ENCODE results near the gene SPATA13. TPM values are rescaled to one million over a fixed set of nuclear protein-coding genes. Genes with fewer than 3 reads are reported as not detected.
"Not testable (repeated sequence)": the region's sequence is repeated elsewhere in the genome, so short reads cannot be mapped to it uniquely, and the experiment has no call there.

SPATA13 gene
- total RNA-seq, 1 donor from 2014 or later = 20.1 TPM

DNA sequence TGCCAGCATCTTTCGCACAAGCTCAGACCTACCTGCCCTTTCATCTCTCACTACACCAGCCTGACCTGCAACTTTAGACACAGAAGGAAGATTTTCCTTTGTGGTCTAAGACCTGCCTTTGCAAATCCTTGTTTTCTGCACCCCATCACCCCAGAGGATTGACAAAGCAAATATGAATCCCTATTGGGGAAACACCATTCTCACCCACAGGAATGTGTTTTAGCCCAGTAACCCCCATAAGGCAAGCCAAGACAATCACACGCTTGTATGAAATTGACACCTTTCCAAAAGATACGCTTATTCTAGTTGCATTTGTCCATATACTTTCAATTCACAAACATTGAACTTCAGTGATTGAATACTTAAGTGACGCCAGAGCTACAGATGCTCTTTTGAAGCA is 55.7 kb downstream of the SPATA13 start:
- intact Hi-C loops (cut with DNase I) = no loop called here
- Histone ChIP-seq H3K4me3 (no peak overlapping the region), H3K4me1 (peaks cover 23% of the 10 kb centered on the region), H3K9me3 (no peaks in the 10 kb centered on the region), H3K36me3 (no peaks in the 10 kb centered on the region), H3K27me3 (no peaks in the 10 kb centered on the region), H3K27ac (peak overlapping the region; percentile 11)
- TF ChIP-seq, protein P1, sequence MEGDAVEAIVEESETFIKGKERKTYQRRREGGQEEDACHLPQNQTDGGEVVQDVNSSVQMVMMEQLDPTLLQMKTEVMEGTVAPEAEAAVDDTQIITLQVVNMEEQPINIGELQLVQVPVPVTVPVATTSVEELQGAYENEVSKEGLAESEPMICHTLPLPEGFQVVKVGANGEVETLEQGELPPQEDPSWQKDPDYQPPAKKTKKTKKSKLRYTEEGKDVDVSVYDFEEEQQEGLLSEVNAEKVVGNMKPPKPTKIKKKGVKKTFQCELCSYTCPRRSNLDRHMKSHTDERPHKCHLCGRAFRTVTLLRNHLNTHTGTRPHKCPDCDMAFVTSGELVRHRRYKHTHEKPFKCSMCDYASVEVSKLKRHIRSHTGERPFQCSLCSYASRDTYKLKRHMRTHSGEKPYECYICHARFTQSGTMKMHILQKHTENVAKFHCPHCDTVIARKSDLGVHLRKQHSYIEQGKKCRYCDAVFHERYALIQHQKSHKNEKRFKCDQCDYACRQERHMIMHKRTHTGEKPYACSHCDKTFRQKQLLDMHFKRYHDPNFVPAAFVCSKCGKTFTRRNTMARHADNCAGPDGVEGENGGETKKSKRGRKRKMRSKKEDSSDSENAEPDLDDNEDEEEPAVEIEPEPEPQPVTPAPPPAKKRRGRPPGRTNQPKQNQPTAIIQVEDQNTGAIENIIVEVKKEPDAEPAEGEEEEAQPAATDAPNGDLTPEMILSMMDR (IDR thresholded peaks at IDR 0.05) = no peak
- TF ChIP-seq POLR2AphosphoS5 (IDR thresholded peaks at IDR 0.05; ENCODE audit: insufficient read depth in 1 of 2, low read depth in 1 of 2) (no peak), POLR2A (IDR thresholded peaks at IDR 0.05) (no peak)
- no peak for DNase-seq (ENCODE audit: extremely low spot score in 2 of 2)

DNA sequence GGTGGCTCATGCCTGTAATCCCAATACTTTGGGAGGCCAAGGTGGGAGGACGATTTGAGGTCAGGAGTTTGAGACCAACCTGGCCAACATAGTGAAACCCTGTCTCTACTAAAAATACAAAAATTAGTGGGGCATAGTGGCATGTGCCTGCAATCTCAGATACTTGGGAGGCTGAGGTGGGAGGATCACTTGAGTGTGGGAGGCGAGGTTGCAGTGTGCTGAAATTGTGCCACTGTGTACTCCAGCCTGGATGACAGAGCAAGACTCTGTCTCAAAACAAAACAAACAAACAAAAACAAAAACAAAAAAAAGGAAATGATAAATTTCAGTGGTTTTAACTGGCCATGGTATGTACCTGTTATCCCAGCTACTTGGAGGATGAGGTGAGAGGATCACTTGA is 56.3 kb downstream of the SPATA13 start:
- H3K4me1 ChIP-seq = peaks cover 23% of the 10 kb centered on the region
- H3K36me3 ChIP-seq; H3K9me3 ChIP-seq; H3K4me3 ChIP-seq; DNase-seq (ENCODE audit: extremely low spot score in 2 of 2); H3K27me3 ChIP-seq; intact Hi-C loops (cut with DNase I): not testable (repeated sequence)
- H3K27ac ChIP-seq = peak overlapping the region; percentile 71

DNA sequence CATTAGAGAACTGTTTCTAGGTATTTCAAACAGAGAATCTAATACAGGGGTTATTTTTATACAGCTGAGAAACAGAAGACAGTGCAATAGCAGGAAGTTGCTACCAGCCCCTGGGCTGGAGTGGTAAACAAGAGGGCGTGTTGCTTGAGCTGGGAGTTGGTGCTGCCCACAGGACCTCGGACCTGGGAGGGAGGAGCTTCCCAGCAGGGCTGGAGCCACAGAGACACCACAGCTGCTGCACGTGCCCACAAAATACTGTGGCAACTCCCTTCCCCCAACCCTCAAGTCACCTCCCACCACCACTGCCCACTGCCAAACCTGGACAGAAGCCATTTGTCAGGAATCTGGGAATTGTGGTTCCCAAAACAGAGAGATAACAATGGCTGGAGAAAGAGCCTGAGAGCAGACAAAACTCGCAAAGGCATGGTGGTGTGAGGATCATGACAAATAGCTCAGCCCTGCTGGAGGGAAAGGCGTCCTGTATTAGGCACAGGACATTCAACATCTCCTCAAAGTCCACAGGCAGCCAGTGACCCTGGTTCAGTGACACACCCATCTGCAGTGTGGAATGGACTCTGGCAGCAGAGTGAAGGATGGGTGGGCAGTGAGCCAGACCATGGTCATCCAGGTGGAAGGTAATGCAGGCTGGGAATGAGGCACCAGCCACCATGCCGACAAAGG is 57.2 kb downstream of the SPATA13 start:
- peak overlapping the region; percentile 71 for H3K27ac ChIP-seq
- no peak for DNase-seq (ENCODE audit: extremely low spot score in 2 of 2)
- H3K27me3 ChIP-seq = no peaks in the 10 kb centered on the region
- no peak overlapping the region for H3K4me3 ChIP-seq
- no peaks in the 10 kb centered on the region for H3K9me3 ChIP-seq
- H3K4me1 ChIP-seq = peaks cover 23% of the 10 kb centered on the region
- intact Hi-C loops (cut with DNase I) = no loop called here
- TF ChIP-seq, protein P1 (IDR thresholded peaks at IDR 0.05) = no peak
- TF ChIP-seq POLR2A (IDR thresholded peaks at IDR 0.05) = no peak
- H3K36me3 ChIP-seq = no peaks in the 10 kb centered on the region

DNA sequence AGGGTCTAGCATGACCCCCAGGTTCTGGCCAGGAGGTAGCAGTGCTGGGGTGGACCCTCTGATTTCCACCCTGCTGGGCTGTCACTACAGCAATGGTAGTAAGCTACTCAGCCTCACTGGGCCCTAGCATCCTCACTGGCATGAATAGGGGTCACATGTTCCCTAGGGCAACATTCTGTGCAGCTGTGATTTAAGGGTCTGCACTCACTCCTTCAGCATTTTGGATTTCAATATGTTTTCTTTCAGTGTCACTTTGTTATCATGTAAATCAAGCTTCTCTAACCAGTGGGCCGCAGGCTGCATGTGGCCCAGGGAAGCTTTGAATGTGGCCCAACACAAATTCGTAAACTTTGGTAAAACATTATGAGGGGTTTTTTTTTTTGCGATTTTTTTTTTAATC is 57.8 kb downstream of the SPATA13 start:
- Histone ChIP-seq H3K4me1 (peaks cover 23% of the 10 kb centered on the region), H3K36me3 (no peaks in the 10 kb centered on the region), H3K9me3 (no peaks in the 10 kb centered on the region), H3K4me3 (no peak overlapping the region), H3K27ac (peak overlapping the region; percentile 71), H3K27me3 (no peaks in the 10 kb centered on the region)
- DNase-seq (ENCODE audit: extremely low spot score in 2 of 2) = no peak
- intact Hi-C loops (cut with DNase I) = no loop called here
- TF ChIP-seq, protein P1 (IDR thresholded peaks at IDR 0.05) = no peak
- TF ChIP-seq POLR2AphosphoS5 (IDR thresholded peaks at IDR 0.05; ENCODE audit: insufficient read depth in 1 of 2, low read depth in 1 of 2) (no peak), POLR2A (IDR thresholded peaks at IDR 0.05) (no peak)

DNA sequence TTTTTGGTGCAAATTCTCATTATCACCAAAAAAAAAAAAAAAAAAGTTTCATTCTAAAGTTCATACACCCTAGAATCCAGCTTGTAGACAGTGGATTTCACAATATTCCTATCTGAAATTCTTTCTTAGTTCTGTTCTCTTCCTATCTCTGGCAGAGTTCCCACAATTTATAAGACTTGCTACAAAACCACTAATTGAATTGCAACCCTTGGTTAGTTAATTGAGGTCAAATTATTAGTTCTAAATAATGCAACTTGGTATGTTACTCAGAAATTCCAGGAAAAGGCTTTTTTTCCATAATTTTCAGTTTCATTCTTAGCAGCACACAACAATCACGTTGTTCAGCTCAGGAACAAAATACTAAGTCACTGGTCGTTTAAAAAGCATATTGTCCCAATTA is 58.5 kb downstream of the SPATA13 start:
- Histone ChIP-seq H3K27ac (peak overlapping the region; percentile 54), H3K4me1 (peaks cover 23% of the 10 kb centered on the region), H3K4me3 (no peak overlapping the region), H3K27me3 (no peaks in the 10 kb centered on the region), H3K36me3 (no peaks in the 10 kb centered on the region), H3K9me3 (no peaks in the 10 kb centered on the region)
- no peak for TF ChIP-seq POLR2AphosphoS5 (IDR thresholded peaks at IDR 0.05; ENCODE audit: insufficient read depth in 1 of 2, low read depth in 1 of 2)
- DNase-seq (ENCODE audit: extremely low spot score in 2 of 2) = no peak
- intact Hi-C loops (cut with DNase I) = no loop called here

DNA sequence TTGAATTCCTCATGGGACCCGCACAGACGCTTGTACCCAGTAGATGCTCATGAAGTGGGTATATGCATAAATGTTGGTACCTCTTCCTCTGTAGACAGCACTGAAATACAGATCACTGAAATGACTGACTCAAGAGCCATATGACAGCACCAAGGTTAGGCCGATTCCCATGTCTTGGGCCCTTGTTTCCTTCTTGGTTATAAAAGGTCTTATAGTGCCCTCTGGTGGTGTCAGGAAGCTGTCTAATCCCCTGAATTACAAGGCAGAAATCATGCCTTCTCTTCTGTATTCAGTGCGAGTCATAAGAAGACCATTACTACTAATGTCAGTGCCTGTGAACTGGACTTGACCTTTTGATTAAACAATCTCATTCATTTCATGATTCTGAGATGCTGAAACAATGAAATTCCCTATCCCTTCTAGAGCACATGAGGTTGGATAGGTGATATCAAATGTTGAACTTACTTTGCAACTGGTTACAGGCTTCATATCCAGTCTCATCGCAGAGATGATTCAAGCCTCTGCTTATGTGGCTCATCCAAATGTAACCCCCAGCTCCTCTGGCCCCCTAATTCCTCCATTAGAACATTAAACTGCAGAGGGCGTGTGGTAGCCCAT is 59.7 kb downstream of the SPATA13 start:
- H3K27me3 ChIP-seq = no peaks in the 10 kb centered on the region
- peaks cover 23% of the 10 kb centered on the region for H3K4me1 ChIP-seq
- TF ChIP-seq POLR2A (IDR thresholded peaks at IDR 0.05) = no peak
- no peak for TF ChIP-seq POLR2AphosphoS5 (IDR thresholded peaks at IDR 0.05; ENCODE audit: insufficient read depth in 1 of 2, low read depth in 1 of 2)
- TF ChIP-seq, protein P1 (IDR thresholded peaks at IDR 0.05) = peak; percentile 73 to 88 (median 77)
- DNase-seq (ENCODE audit: extremely low spot score in 2 of 2) = no peak
- H3K27ac ChIP-seq = peak overlapping the region; percentile 54
- intact Hi-C loops (cut with DNase I) = loop anchor here (5.0 to 10.0 kb wide), 2 partner anchors 198 to 305 kb away; no protein-coding TSS in a partner anchor
- H3K9me3 ChIP-seq = no peaks in the 10 kb centered on the region
- no peaks in the 10 kb centered on the region for H3K36me3 ChIP-seq
- no peak overlapping the region for H3K4me3 ChIP-seq

All from vagina (tissue), 2 donors.